Measurements from ENCODE around the gene ISOC2.

ISOC2 gene

GRCh38 chr19:55406826-55407549 is 54.5 kb downstream of the ISOC2 start:
- Histone ChIP-seq H3K9me3 (ENCODE audit: insufficient read depth, low read depth, low read length) (no peaks in the 10 kb centered on the region; the same call in 1 of the 2 replicates), H3K36me3 (ENCODE audit: insufficient read depth, low read depth, low read length) (peaks cover 47% of the 10 kb centered on the region), H3K4me1 (ENCODE audit: insufficient read depth, low read length) (peaks cover 9% of the 10 kb centered on the region), H3K27me3 (ENCODE audit: insufficient read depth, low read length) (0 out of 2 replicates have a peak, but pooled peaks cover 19% of the 10 kb centered on the region), H3K4me3 (ENCODE audit: low read length) (peak overlapping the region; percentile 87), H3K9ac (ENCODE audit: low read depth, low read length) (peak overlapping the region; percentile 96), H3K27ac (ENCODE audit: low read length) (peak overlapping the region; percentile 62)

- Histone ChIP-seq H3K9me3 (ENCODE audit: insufficient read depth, low read depth, low read length) (no peaks in the 10 kb centered on the region; the same call in 1 of the 2 replicates), H3K36me3 (ENCODE audit: insufficient read depth, low read depth, low read length) (peaks cover 52% of the 10 kb centered on the region), H3K27me3 (ENCODE audit: insufficient read depth, low read length) (0 out of 2 replicates have a peak, but pooled peaks cover 17% of the 10 kb centered on the region), H3K4me3 (ENCODE audit: low read length) (peak overlapping the region; percentile 87), H3K27ac (ENCODE audit: low read length) (no peak overlapping the region), H3K4me1 (ENCODE audit: insufficient read depth, low read length) (peaks cover 9% of the 10 kb centered on the region), H3K9ac (ENCODE audit: low read depth, low read length) (peak overlapping the region; percentile 96)
These were observed 55.2 kb downstream of the ISOC2 start for GRCh38 chr19:55406091-55406825.

GRCh38 chr19:55405638-55406037 is 55.8 kb downstream of the ISOC2 start:
- peak overlapping the region; percentile 96; the same call in 1 of the 2 replicates for H3K9ac ChIP-seq (ENCODE audit: low read depth, low read length)

More at GRCh38 chr19:55405638-55406037, 55.8 kb downstream of the ISOC2 start:
- 0 out of 2 replicates have a peak, but pooled peaks cover 12% of the 10 kb centered on the region for H3K27me3 ChIP-seq (ENCODE audit: insufficient read depth, low read length)
- H3K36me3 ChIP-seq (ENCODE audit: insufficient read depth, low read depth, low read length) = peaks cover 59% of the 10 kb centered on the region
- H3K4me1 ChIP-seq (ENCODE audit: insufficient read depth, low read length) = peaks cover 9% of the 10 kb centered on the region
- peak overlapping the region; percentile 87; the same call in 1 of the 2 replicates for H3K4me3 ChIP-seq (ENCODE audit: low read length)
- no peak overlapping the region for H3K27ac ChIP-seq (ENCODE audit: low read length)
- H3K9me3 ChIP-seq (ENCODE audit: insufficient read depth, low read depth, low read length) = no peaks in the 10 kb centered on the region; the same call in 1 of the 2 replicates
